GM19324 (cell line): Measurements from ENCODE around the gene NAP1L4.

Experiments used
- ATAC-seq: cut with Tn5 transposase; IDR thresholded peaks from one replicate; pipeline ENCODE4 v1.9.1; 2021; ENCODE audit warnings: mild to moderate bottlenecking, moderate library complexity; ENCODE audit not compliant: unreplicated experiment, low FRiP score

Gene NAP1L4

GRCh38 chr11:2964782-2965181 lies 27.3 kb downstream of the NAP1L4 start:
- no peak for ATAC-seq

GRCh38 chr11:2963761-2964160 lies 28.4 kb downstream of the NAP1L4 start:
- ATAC-seq = no peak

- no peak for ATAC-seq
Measured at GRCh38 chr11:2963112-2963754, 28.9 kb downstream of the NAP1L4 start.

- no peak for ATAC-seq
Measured at GRCh38 chr11:2961080-2961479, 31.0 kb downstream of the NAP1L4 start.

GRCh38 chr11:2960139-2960538 lies 32.0 kb downstream of the NAP1L4 start:
- ATAC-seq = no peak

GRCh38 chr11:2958251-2958650 lies 33.9 kb downstream of the NAP1L4 start:
- no peak for ATAC-seq

GRCh38 chr11:2955906-2956476 lies 36.1 kb downstream of the NAP1L4 start:
- no peak for ATAC-seq

- no peak for ATAC-seq
Measured at GRCh38 chr11:2954263-2954662, 37.9 kb downstream of the NAP1L4 start.

- no peak for ATAC-seq
Measured at GRCh38 chr11:2952290-2952689, 39.8 kb downstream of the NAP1L4 start.

- no peak for ATAC-seq
Measured at GRCh38 chr11:2951231-2952110, 40.7 kb downstream of the NAP1L4 start.

- ATAC-seq = no peak
Measured at GRCh38 chr11:2950825-2951224, 41.3 kb downstream of the NAP1L4 start.

GRCh38 chr11:2949920-2950319 lies 42.2 kb downstream of the NAP1L4 start:
- ATAC-seq = no peak

- no peak for ATAC-seq
Measured at GRCh38 chr11:2947744-2948143, 44.4 kb downstream of the NAP1L4 start.

- ATAC-seq = no peak
Measured at GRCh38 chr11:2945757-2946287, 46.3 kb downstream of the NAP1L4 start.

- no peak for ATAC-seq
Measured at GRCh38 chr11:2945031-2945756, 46.9 kb downstream of the NAP1L4 start.

GRCh38 chr11:2944530-2944929 lies 47.6 kb downstream of the NAP1L4 start:
- no peak for ATAC-seq

- no peak for ATAC-seq
Measured at GRCh38 chr11:2943711-2944118, 48.4 kb downstream of the NAP1L4 start.

- no peak for ATAC-seq
Measured at GRCh38 chr11:2942872-2943710, 49.0 kb downstream of the NAP1L4 start.

GRCh38 chr11:2942447-2942846 lies 49.7 kb downstream of the NAP1L4 start:
- no peak for ATAC-seq
